EH (cell line): ENCODE measurements around the gene INPP5E.

Source experiments
- DNase-seq: peaks from one replicate; pipeline ENCODE4 v3.0.0-alpha.2; 2015; ENCODE audit warnings: low read depth

The INPP5E gene

GRCh38 chr9:136385015-136385414 is 54.6 kb downstream of the INPP5E start:
- no peak for DNase-seq

DNA sequence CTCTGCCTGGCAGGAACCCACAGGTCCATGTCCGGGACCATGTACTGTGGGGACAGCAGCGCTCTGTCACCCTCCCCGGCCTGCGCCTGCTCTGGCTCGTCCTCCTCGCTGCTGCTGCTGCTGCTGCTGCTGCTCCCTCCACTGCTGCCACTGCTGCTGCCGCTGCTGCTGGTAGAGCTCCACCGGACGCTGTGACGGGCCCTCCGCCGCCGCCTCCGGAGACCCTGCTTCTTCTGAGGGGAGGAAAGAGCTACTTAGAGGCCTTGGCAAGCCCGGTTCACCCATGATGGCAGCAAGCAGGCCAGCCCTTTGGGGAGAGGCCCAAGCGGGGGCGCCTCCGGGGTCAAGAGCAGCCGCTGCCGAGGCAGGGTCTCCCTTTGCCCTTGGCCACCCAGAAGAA is 56.2 kb downstream of the INPP5E start:
- DNase-seq, result no peak

GRCh38 chr9:136381966-136382513 is 57.6 kb downstream of the INPP5E start:
- no peak for DNase-seq

DNA sequence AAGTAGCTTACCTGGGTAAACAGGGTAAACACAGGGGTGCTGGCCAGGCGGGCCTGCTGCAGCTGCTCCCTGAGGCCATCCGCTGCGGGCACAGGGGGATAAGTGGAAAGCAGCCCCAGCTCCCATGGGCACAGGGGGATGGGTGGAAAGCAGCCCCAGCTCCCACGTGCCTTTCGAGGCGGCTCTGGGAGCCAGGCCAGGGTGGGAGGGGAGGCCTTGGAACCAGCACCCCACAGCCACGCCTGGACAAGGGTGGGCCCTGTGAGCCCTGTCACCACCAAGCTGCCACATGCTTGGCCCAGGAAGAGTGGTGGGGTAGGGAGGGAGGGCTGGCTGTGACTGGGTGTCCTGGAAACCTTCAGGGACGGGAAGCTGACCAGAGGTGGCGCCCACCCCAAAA is 58.3 kb downstream of the INPP5E start:
- no peak for DNase-seq

DNA sequence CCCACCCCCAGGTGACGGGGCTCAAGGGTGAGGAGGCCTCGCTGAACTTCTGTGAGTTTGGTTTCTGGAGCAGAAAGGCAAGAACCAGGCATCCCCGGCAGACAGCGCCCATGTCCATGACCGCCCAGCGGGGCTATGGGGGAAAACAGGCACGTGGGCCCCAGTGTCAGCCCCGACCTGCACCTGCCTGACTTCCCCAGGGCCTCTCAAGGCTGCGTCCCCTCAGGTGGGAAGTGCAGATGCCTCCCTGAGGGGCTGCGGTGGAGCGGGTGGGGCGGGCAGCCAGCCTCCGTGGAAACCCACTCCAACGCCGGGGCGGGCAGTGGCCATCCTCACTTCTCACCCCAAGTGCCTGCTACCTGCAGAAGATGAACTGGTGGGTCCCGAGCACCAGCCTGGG is 59.3 kb downstream of the INPP5E start:
- DNase-seq, result no peak

DNA sequence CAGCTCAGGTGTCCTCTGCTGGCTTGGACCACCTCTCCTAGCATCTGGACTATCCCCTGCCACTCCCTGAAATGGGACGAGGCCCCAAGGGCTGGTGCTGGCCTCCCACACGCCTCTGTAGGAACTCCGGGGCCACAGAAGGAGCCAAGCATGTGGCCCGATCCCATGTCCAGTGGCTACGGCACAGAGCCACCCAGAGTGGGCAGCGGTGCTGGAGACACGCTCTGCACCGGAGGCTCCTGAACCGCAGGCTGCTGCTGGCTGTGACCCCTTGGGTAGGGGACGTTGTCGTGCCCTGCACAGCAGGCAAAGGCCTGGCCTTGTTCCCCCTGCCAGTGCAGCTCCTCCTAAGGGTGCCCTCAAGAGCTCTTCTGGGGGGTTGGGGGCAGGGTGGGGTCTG is 59.8 kb downstream of the INPP5E start:
- DNase-seq, result no peak

DNA sequence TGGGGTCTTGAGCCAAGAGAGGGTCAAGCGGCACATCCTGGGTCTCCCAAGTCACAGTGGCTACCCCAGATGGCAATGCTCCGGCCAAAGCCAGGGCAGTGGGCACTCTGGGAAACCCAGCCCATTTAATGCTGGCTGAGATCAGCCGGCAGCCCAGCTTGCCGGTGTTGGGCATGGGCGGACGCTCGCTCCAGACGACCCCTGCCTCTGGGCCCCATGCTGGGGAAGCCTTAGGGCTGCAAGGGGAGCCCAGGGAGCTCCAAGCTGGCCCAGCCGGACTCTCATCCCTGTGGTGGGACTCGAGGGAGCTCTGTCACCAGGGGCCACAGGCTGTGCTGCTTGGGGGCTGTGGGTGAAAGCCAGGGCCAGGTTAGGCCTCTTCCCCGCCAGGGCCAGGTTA is 60.2 kb downstream of the INPP5E start:
- DNase-seq, result no peak

GRCh38 chr9:136379003-136379287 is 60.7 kb downstream of the INPP5E start:
- DNase-seq, result no peak
